ENCODE data around the gene AP2B1.
"Not testable (repeated sequence)": the region's sequence is repeated elsewhere in the genome, so short reads cannot be mapped to it uniquely, and the experiment has no call there.

Gene AP2B1
- 105 to 160 (median 147) reads per million in 4 donors for total RNA-seq

- peak; percentile 90 to 99 (median 94) for DNase-seq
These were observed at the start of gene AP2B1 for GRCh38 chr17:35587074-35587961. Gene AP2B1, plus strand, starts transcription at chr17:35587322. Its CDS starts 6,709 bp downstream, at chr17:35594031.

DNA sequence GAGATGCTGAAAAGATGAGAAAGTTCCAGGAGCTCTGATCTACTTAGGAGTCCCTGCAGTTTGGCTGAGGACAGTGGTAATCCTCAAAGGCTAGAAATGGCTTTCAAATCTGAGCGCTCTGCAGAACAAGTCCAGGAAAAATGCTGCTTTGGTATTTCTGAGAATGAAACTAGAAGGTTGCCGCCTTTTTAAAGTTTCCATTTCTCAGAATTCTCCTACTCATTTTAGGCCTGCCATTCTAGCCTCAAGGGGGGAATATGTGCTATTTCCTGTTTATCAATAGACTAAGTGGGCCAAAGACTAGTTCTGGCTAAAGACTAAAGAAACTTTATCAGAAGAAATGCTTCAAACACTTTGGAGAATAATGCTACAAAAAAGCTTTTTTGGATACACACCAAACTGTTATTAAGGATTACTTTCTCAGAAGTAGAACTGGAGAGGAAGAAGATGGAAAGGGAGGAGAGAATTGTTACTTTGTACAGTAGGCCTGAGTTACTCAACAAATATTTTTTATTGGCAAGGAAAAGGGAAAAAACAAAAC lies 49.5 kb upstream of the AP2B1 start, which contains the start of gene SLFN12L:
SLFN12L (minus strand) TSS at position 78 of the 541 bp plus-strand sequence. CDS start 15,314 bp downstream, outside the sequence.
- DNase-seq: peak in 1 of 5 donors; percentile 94

- no peak for DNase-seq
These were observed 47.5 kb upstream of the AP2B1 start for GRCh38 chr17:35539659-35540026.

DNA sequence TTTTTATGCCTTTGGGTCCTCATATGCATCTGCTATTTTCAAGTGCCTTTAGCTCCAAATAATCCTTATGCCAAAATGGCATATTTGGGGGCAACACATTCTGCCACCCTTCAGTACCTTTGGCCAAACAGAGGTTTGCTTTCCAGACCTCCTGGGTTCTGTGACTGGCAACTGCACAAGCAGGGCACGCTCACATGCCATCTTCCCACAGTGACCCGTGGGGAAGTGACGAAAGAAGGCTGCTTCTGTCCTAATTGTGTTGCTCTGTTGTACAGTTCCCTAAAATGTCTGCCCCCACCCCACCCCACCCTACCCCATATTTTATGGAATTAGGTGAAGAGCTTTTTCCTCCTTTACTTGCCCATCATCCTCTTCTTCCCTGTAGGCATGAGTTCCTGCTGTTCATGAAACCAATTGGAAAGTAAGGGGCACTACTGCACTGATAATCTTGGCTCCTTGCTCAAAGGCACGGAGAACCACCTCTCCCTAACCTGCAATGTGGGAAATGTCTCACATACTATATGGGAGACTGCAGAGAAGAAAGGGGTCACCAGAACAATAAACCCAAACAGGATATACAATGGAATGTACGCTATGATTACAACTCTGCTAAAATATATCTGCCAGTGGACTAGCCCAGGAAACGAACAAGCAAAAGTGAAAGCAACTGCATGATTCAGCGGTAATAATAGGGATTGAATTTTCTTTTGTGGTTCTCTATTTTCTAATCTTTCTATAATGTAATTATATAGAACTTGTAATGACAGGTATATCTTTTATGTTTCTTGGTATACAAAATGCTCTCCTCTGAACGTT lies 46.3 kb upstream of the AP2B1 start:
- peak in 2 of 5 donors; percentile 22 to 78 for DNase-seq

DNA sequence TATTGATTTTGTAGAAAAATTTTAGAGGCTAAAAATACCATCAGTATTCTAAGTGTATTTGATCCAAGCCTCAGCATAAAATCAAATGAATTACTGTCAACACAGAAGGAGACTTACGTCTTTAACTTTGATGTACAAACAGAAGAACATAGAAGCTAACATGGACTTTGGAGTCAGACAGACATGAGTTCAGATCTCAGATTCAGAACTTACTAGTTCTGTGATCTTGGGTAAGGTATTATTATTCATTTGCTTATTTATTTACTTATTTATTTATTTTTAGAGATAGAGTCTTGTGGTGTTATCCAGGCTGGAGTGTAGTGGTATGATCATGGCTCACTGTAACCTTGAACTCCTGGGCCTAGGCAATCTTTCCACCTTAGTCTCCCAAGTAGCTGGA lies 45.7 kb upstream of the AP2B1 start:
- no peak for DNase-seq

- no peak for DNase-seq
These were observed 44.1 kb upstream of the AP2B1 start for GRCh38 chr17:35542990-35543389.

DNA sequence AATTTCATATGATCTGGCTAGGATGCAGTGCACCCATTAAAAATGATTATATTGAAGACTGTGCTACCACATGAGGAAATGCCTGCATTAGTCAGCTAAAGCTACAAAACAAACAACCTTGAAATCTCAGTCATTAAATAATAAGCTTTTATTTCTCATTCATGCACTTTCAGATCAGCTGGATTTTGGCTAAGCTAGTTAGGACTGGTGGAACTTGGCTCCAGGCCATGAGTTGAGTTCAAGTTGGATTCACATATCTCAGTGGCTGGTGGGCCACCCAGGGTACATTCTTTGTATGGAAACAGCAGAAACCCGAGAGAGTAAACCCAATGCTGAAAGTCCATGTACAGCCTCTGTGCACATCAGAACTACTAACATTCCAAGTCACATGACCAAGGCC lies 43.3 kb upstream of the AP2B1 start:
- no peak for DNase-seq

GRCh38 chr17:35545150-35545549 lies 42.0 kb upstream of the AP2B1 start:
- no peak for DNase-seq

- DNase-seq: no peak
These were observed 40.6 kb upstream of the AP2B1 start for GRCh38 chr17:35546487-35546886.

DNA sequence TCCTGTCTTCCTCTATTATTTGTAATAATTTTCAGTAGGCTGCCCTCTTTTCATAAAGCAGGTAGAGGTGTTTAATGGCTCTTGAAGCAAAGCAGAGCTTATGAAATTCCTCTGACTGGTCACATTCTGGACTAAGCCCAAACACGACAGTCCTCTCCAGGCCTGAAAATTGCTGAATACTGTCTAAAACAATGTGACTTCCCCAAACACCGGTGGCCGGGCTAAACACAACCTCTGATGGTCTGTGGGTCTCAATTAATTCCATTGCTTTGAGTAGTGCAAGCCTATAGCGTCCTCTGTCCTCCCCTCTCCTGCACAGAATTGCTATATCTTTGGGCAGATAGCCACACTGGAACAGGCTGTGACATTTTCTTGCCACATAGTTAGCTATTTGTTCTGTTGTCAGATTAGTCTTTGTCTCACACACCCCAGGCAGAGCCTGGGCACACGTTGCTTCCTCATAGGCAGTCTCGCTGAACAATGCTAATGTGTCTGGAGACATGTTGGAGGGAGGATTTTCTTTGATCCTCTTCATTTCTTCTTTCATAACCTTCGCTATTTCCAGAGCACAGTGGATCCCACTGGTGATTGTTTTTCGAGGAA lies 38.8 kb upstream of the AP2B1 start:
- no peak for DNase-seq

GRCh38 chr17:35548978-35549377 lies 38.1 kb upstream of the AP2B1 start:
- no peak for DNase-seq

DNA sequence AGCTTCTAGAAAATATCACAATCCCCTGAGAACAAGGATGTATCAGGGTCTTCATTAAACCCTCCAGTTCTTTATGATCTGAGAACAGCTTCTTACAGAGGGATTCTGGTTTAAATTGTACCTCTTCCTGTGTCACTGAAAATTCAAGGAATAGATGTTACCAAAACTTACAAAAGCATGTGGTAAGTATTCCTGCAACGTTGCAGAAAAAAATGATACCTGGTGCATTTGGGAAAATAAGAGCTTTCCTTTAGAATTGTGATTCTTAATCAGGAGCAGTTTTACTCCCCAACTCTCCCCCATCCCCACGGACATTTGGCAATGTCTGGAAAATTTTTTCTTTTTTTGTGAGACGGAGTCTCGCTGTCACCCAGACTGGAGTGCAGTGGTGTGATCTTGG lies 33.8 kb upstream of the AP2B1 start:
- no peak for DNase-seq

DNA sequence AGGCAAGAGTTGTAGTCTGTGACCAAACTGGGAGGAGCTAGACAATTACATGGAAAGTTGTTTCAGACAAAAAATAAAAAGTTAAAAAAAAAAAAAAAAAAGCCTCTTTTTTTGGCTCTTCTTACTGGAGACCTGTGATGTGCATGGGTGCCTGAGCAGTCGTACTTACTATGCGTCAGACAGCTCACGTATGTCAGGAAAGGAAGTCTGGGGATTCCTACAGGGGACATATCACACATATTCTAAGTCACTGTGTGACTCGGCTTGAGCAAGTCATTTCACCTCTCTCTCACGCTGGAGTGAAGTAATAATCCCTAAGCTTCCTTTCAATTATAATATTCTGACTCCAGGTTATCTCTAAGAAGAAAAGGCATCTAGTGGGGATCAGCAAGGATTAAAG lies 32.5 kb upstream of the AP2B1 start:
- no peak for DNase-seq

DNA sequence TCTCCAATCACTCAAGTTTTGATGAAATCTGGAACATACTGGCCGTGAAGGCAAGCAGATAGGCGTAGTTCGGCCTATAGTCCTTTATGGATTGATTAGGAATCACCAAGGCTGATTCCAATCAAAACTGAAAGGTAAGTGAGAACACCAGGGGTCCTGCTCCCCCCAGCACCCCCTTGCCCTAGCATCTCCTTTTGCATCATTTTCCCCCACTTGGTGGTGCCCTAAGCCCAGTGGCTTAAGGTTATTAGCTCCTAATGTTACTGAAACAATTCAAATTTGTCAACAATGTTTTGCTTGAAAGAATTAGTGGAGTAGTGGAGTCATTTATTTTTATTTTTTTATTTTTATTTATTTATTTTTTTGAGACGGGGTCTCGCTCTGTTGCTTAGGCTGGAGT lies 31.4 kb upstream of the AP2B1 start:
- no peak for DNase-seq

GRCh38 chr17:35557353-35557752 lies 29.8 kb upstream of the AP2B1 start:
- no peak for DNase-seq

DNA sequence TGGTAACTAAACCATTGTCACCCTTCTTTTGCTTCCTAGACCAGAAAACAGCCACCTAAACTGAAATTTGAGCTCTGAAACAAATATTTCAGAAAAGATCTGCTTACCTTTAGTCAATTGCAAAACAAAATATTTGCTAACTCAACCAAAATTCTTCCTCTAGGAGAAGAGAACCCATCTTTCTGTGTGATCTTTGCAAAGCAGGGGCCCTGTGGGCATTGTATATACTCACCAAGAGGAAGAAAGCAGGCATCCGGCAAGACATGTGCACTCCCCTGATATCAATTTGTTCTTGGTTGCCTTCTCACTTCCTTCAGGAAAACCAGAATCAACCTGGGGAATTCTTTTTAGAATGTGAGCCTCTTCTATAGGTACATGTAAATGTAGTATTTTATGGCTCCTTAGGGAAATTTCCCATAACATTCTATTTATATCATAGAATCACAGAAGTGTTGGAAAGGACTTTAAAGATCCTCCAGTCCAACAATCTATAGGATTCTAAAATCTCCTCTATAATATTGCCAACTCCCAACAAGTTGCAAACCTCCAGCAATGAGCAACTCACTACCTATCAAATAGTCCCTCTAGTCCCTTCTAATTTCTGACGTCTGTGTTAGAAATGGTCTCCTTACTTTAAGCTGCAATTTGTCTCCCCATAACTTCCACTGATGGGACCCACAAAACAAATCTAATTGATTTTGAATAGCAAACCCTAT lies 27.5 kb upstream of the AP2B1 start:
- DNase-seq: no peak

DNA sequence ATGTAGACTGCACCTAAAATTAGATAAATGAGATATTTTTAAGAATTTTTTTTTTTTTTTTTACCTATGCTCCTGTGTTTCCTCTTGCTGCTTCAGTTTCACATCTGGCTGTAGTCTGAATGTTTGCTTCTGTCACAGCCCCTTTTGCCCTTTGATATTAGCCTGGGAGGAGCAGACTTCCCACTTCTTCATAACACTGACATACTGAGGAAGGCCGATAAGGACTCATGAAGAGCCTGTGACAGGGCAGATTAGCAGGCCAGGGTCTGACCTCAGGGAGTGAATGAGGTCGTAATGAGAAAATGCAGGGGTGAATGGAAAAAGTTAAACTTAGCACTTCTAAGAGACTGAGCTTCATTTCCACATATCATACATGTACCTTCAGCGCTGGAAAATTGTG lies 26.4 kb upstream of the AP2B1 start, which contains the start of gene SLFN14:
SLFN14 (minus strand) TSS at position 117 of the 400 bp plus-strand sequence. CDS start 2,757 bp downstream, outside the sequence.
- no peak for DNase-seq

GRCh38 chr17:35563181-35563580 lies 23.9 kb upstream of the AP2B1 start:
- DNase-seq: not testable (repeated sequence)

DNA sequence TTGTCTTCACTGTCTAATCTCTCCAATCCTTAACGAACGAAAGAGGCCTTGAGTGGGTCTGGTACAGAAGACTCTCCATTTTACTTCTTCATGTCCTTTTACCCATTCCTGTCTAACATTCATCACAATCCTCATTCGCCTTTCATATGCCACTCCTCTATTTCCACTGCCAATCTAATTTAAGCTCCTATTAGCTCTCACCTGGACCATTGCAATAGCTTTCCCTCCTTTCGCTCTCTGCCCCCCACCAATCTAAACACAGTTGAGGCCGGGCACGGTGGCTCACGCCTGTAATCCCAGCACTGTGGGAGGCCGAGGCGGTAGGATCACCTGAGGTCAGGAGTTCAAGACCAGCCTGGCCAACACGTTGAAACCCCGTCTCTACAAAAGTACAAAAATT lies 20.2 kb upstream of the AP2B1 start:
- no peak for DNase-seq

- peak in 2 of 5 donors; percentile 22 to 23 for DNase-seq
These were observed 18.6 kb upstream of the AP2B1 start for GRCh38 chr17:35568561-35568960.

- DNase-seq: no peak
These were observed 17.7 kb upstream of the AP2B1 start for GRCh38 chr17:35569405-35569804.

GRCh38 chr17:35575759-35576158 lies 11.4 kb upstream of the AP2B1 start:
- DNase-seq: no peak

Data from T-helper 1 cell (primary cell).